Cardiac muscle cell (in vitro differentiated cells and primary cell): Measurements from ENCODE around the gene GNAT3. TPM values are rescaled to one million over a fixed set of nuclear protein-coding genes. Genes with fewer than 3 reads are reported as not detected.

Experiments used
- DNase-seq, 2 donors: peaks; one replicate each; pipeline versions ENCODE4 v3.0.0 to v3.0.0-alpha.2; 2010 to 2017; ENCODE audit warnings: low read depth in 1 of 2, low spot score in 1 of 2
- H3K27ac ChIP-seq: fragments of 200-600 bp; sonication (generic); 2 replicates; pipeline ENCODE4 v1.5.1; 2016
- H3K27me3 ChIP-seq: fragments of 200-600 bp; sonication (generic); 2 replicates; pipeline ENCODE4 v1.6.0; 2016; ENCODE audit warnings: control low read depth
- H3K36me3 ChIP-seq: fragments of 200-600 bp; sonication (generic); 2 replicates; pipeline ENCODE4 v1.5.1; 2016; ENCODE audit warnings: control low read depth
- H3K4me1 ChIP-seq: fragments of 200-600 bp; sonication (generic); 2 replicates; pipeline ENCODE4 v1.8.1; 2017; ENCODE audit warnings: low read depth, mild to moderate bottlenecking, mixed run types
- H3K4me3 ChIP-seq: fragments of 200-600 bp; sonication (generic); 2 replicates; pipeline ENCODE4 v1.5.1; 2016; ENCODE audit warnings: mild to moderate bottlenecking
- H3K9me3 ChIP-seq: fragments of 200-600 bp; sonication (generic); 2 replicates; pipeline ENCODE4 v1.5.1; 2017; ENCODE audit warnings: low read depth, mild to moderate bottlenecking, control low read depth
- polyA plus RNA-seq: library from polyadenylated mRNA; unstranded; fragments of >200 nt; fragmentation: Nextera tagmentation; extraction: Ambion mirVana; gene quantifications from 2 replicates; pipeline ENCODE4 v1.2.1, GENCODE V29; 2016
- total RNA-seq: library from RNA; depleted of rRNA; stranded (reverse); fragments of >200 nt; gene quantifications from 2 replicates; pipeline ENCODE4 v1.2.3, GENCODE V29; 2016
- TF ChIP-seq, protein P1 (sequence below): IDR thresholded peaks from 2 replicates; pipeline ENCODE4 v1.5.1; 2012; ENCODE audit warnings: low read depth, mild to moderate bottlenecking, low read length

Gene GNAT3
- total and polyA plus RNA-seq, 2 experiments from 2014 or later, result not detected

DNA sequence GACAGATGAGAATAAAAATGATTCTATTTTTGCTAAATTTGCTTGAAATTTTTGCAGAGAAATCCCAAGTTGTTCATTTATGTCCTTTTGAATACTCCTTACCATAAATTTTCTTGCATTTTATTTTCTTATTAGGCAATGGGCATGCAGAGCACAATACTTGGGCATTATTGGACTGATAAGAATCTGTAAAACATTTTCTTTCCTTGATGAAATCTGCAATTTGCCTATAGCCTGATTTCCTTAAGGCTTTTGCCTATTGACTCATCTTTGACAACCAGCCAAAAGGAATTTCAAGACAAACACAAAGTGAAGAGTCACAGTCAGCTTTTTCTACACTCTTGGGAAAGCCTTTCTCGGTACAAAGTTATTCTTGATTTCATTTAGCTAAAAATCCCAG is 30.5 kb upstream of the GNAT3 start:
- Histone ChIP-seq H3K4me3 (no peak overlapping the region), H3K9me3 (no peaks in the 10 kb centered on the region), H3K27ac (no peak overlapping the region), H3K4me1 (no peaks in the 10 kb centered on the region), H3K36me3 (no peaks in the 10 kb centered on the region), H3K27me3 (no peaks in the 10 kb centered on the region)
- DNase-seq, result peak in 1 of 2 donors; percentile 80
- TF ChIP-seq, protein P1, sequence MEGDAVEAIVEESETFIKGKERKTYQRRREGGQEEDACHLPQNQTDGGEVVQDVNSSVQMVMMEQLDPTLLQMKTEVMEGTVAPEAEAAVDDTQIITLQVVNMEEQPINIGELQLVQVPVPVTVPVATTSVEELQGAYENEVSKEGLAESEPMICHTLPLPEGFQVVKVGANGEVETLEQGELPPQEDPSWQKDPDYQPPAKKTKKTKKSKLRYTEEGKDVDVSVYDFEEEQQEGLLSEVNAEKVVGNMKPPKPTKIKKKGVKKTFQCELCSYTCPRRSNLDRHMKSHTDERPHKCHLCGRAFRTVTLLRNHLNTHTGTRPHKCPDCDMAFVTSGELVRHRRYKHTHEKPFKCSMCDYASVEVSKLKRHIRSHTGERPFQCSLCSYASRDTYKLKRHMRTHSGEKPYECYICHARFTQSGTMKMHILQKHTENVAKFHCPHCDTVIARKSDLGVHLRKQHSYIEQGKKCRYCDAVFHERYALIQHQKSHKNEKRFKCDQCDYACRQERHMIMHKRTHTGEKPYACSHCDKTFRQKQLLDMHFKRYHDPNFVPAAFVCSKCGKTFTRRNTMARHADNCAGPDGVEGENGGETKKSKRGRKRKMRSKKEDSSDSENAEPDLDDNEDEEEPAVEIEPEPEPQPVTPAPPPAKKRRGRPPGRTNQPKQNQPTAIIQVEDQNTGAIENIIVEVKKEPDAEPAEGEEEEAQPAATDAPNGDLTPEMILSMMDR, result no peak

DNA sequence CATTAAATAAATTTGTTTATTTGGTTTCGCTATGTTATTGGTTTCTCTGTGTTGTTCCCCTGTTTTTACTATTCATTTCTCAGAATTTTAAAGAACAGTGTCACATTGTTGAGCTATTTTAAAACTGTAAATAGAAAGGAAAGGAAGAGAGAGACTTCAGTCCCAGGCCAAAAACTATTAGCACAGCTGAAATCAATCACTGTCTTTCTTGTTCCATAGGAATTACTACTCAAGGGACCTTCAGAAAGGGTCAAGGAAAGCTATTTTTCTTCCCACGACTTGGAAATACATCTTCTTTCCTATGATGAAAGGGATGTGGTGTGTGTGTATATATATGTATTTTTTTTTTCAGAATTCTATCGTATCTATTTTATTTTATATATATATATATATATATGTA is 29.0 kb upstream of the GNAT3 start:
- no peak for DNase-seq
- Histone ChIP-seq H3K27ac (no peak overlapping the region), H3K27me3 (no peaks in the 10 kb centered on the region), H3K9me3 (no peaks in the 10 kb centered on the region), H3K4me3 (no peak overlapping the region), H3K36me3 (no peaks in the 10 kb centered on the region), H3K4me1 (no peaks in the 10 kb centered on the region)
- TF ChIP-seq, protein P1, result no peak

DNA sequence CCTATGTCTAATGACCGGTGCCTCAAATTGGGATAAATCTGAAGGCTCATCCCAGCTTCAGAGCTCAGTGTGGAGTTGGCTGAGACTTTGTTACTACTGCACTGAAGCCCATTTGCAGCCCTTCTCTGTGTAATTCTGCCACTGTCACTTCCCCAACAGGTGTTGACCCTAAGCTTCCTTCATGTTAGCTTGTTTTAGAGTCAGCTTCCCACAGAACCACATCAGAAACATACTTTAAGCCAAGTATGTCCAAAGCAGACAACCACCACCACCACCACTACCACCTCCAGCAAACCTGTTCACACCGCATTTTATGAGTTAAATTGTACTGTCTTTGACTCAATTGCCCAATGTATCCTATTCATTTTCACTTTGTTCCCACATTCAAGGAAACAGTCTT is 25.2 kb upstream of the GNAT3 start:
- no peaks in the 10 kb centered on the region for H3K36me3 ChIP-seq

DNA sequence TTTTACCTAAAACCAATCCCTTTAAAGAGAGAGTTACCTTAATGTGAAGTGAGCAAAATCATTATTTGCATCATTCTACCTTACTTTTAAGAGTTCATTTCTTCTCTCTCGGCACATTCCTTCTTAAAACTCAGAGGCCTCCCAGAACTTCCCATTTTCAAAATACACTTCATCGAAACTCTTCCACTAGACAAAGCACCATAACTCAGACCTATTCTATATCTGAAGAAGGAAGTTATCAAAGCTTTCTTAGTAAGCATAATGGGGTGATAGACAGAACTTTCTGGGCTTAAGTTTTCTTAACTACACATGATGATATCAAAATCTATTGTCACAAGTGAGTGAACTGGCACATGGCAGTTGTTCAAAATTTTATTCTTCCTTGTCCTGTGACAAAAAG is 24.6 kb upstream of the GNAT3 start:
- no peaks in the 10 kb centered on the region for H3K9me3 ChIP-seq
- H3K4me3 ChIP-seq, result no peak overlapping the region
- DNase-seq, result no peak
- no peaks in the 10 kb centered on the region for H3K27me3 ChIP-seq
- H3K4me1 ChIP-seq, result no peaks in the 10 kb centered on the region
- TF ChIP-seq, protein P1, result no peak
- no peaks in the 10 kb centered on the region for H3K36me3 ChIP-seq
- H3K27ac ChIP-seq, result no peak overlapping the region

More for the DNA sequence above, 25.2 kb upstream of the GNAT3 start:
- no peak for DNase-seq
- Histone ChIP-seq H3K27me3 (no peaks in the 10 kb centered on the region), H3K27ac (no peak overlapping the region), H3K9me3 (no peaks in the 10 kb centered on the region), H3K4me1 (no peaks in the 10 kb centered on the region), H3K4me3 (no peak overlapping the region)
- TF ChIP-seq, protein P1, result no peak

DNA sequence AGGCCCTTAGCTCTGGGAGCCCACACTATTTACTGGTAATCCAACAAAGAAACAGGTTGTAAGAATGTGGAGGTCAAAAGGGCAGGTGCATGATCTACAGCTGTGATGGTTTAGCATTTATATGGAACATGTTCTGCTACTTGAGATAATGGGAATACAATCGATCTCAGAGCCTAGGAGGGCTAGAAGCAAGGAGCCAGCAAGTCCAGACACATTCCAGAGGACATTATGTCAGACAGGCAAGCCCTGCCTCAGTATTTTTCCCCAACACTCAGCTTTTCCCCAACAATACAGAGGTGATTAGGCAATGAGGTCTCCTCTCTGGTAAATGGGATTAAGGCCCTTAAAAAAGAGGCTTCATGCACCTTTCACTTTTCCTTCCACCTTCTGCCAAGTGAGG is 21.4 kb upstream of the GNAT3 start:
- no peaks in the 10 kb centered on the region for H3K4me1 ChIP-seq
- no peaks in the 10 kb centered on the region for H3K36me3 ChIP-seq
- TF ChIP-seq, protein P1, result no peak
- no peak for DNase-seq
- H3K27ac ChIP-seq, result no peak overlapping the region
- no peaks in the 10 kb centered on the region for H3K9me3 ChIP-seq
- H3K27me3 ChIP-seq, result no peaks in the 10 kb centered on the region
- no peak overlapping the region for H3K4me3 ChIP-seq

DNA sequence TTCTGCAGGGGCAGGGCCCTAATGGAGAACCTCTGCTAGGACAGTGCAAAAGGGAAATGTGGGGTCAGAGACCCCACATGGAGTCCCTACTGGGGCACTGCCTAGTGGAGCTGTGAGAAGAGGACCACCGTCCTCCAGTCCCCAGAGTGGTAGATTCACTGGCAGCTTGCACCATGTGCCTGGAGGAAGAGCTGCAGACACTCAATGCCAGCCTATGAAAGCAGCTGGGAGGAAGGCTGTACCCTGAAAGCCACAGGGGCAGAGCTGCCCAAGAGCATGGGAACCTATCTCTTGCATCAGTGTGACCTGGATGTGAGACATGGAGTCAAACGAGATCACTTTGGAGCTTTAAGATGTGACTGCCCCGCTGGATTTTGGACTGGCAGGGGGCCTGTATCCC is 20.3 kb upstream of the GNAT3 start:
- Histone ChIP-seq H3K27me3 (no peaks in the 10 kb centered on the region), H3K27ac (no peak overlapping the region), H3K4me1 (no peaks in the 10 kb centered on the region), H3K36me3 (no peaks in the 10 kb centered on the region), H3K4me3 (no peak overlapping the region), H3K9me3 (no peaks in the 10 kb centered on the region)
- TF ChIP-seq, protein P1, result no peak
- no peak for DNase-seq
